CD14-positive monocyte (primary cell): ENCODE data around the gene RMI2. TPM values are rescaled to one million over a fixed set of nuclear protein-coding genes. Genes with fewer than 3 reads are reported as not detected.

ENCODE experiments used
- DNase-seq, 3 donors: peaks; one replicate each; pipeline ENCODE4 v3.0.0-alpha.2; 2011 to 2022
- H2AFZ ChIP-seq: 2 replicates; pipeline ENCODE4 v1.6.0; 2012; ENCODE audit warnings: mild to moderate bottlenecking, low read depth, low read length, inconsistent platforms; ENCODE audit not compliant: insufficient read depth, poor library complexity, severe bottlenecking
- H3K27ac ChIP-seq, 2 donors: 1 replicate in 1 of 2; 2 replicates in 1 of 2; pipeline ENCODE4 v1.5.1; 2012 to 2013; ENCODE audit warnings: low read length in 2 of 2, control low read depth in 1 of 2, inconsistent platforms in 1 of 2, low read depth in 1 of 2, mild to moderate bottlenecking in 1 of 2
- H3K27me3 ChIP-seq, 2 donors: one replicate each; pipeline versions ENCODE4 v1.6.0 to v1.6.1; 2011 to 2013; ENCODE audit warnings: low read length in 2 of 2; ENCODE audit not compliant: control insufficient read depth in 2 of 2, insufficient read depth in 2 of 2
- H3K36me3 ChIP-seq, 2 donors: replicated peaks in 1 of 2; 1 replicate in 1 of 2; 2 replicates in 1 of 2; pipeline versions ENCODE4 v1.5.1 to v1.6.1; 2012 to 2013; ENCODE audit warnings: low read length in 2 of 2, control low read depth in 1 of 2, inconsistent platforms in 1 of 2, mild to moderate bottlenecking in 1 of 2; ENCODE audit not compliant: insufficient read depth in 2 of 2, control insufficient read depth in 1 of 2
- H3K4me1 ChIP-seq, 2 donors: 1 replicate in 1 of 2; 2 replicates in 1 of 2; pipeline versions ENCODE4 v1.5.1 to v1.6.1; 2012 to 2013; ENCODE audit warnings: low read length in 2 of 2, control low read depth in 1 of 2, inconsistent platforms in 1 of 2, mild to moderate bottlenecking in 1 of 2, moderate library complexity in 1 of 2; ENCODE audit not compliant: insufficient read depth in 2 of 2, control insufficient read depth in 1 of 2
- H3K4me2 ChIP-seq: replicated peaks from 2 replicates; pipeline ENCODE3; 2012; ENCODE audit warnings: low read length, moderate library complexity, mild to moderate bottlenecking; ENCODE audit not compliant: poor library complexity, severe bottlenecking; ENCODE audit errors: extremely low read depth
- H3K4me3 ChIP-seq, 3 experiments: fragments of 200-600 bp in 1 of 3; sonication (generic) in 1 of 3; replicated peaks in 1 of 3; 1 replicate in 2 of 3; 2 replicates in 1 of 3; pipeline ENCODE4 v1.5.1; 2011 to 2013; ENCODE audit warnings: low read length in 3 of 3, mild to moderate bottlenecking in 3 of 3, control low read depth in 2 of 3, low read depth in 2 of 3, inconsistent platforms in 1 of 3, moderate library complexity in 1 of 3
- H3K79me2 ChIP-seq: 2 replicates; pipeline ENCODE4 v1.6.0; 2012; ENCODE audit warnings: mild to moderate bottlenecking, control low read depth, inconsistent platforms, low read length, moderate library complexity; ENCODE audit not compliant: insufficient read depth
- H3K9ac ChIP-seq: 2 replicates; pipeline ENCODE4 v1.6.0; 2017; ENCODE audit warnings: low read length, mild to moderate bottlenecking; ENCODE audit not compliant: insufficient read depth, poor library complexity, severe bottlenecking
- H3K9me3 ChIP-seq, 2 donors: replicated peaks in 1 of 2; 1 replicate in 1 of 2; 2 replicates in 1 of 2; pipeline versions ENCODE4 v1.5.1 to v1.6.1; 2012 to 2013; ENCODE audit warnings: low read length in 2 of 2, control low read depth in 1 of 2; ENCODE audit not compliant: control insufficient read depth in 1 of 2, insufficient read depth in 1 of 2
- H4K20me1 ChIP-seq: 2 replicates; pipeline ENCODE4 v1.6.0; 2012; ENCODE audit warnings: mild to moderate bottlenecking, low read length, control low read depth, moderate library complexity; ENCODE audit not compliant: insufficient read depth
- H3K27ac Mint-ChIP-seq, 7 donors: one replicate each; pipeline ENCODE4 v1.8.0; 2020; ENCODE audit warnings: mild to moderate bottlenecking in 7 of 7, mixed read lengths in 7 of 7, moderate library complexity in 6 of 7, inconsistent platforms in 2 of 7
- H3K27me3 Mint-ChIP-seq, 3 donors: one replicate each; pipeline ENCODE4 v1.8.0; 2021 to 2022; ENCODE audit warnings: low read depth in 3 of 3, mild to moderate bottlenecking in 3 of 3, mixed read lengths in 3 of 3, moderate library complexity in 3 of 3, inconsistent platforms in 1 of 3
- H3K36me3 Mint-ChIP-seq, 2 donors: one replicate each; pipeline ENCODE4 v1.8.0; 2020; ENCODE audit warnings: mixed read lengths in 2 of 2, inconsistent platforms in 1 of 2, mild to moderate bottlenecking in 1 of 2
- H3K4me1 Mint-ChIP-seq: one replicate; pipeline ENCODE4 v1.8.0; 2020; ENCODE audit warnings: mild to moderate bottlenecking, mixed read lengths
- H3K4me3 Mint-ChIP-seq, 2 donors: one replicate each; pipeline ENCODE4 v1.8.0; 2020; ENCODE audit warnings: mild to moderate bottlenecking in 2 of 2, mixed read lengths in 2 of 2, moderate library complexity in 1 of 2
- H3K9me3 Mint-ChIP-seq, 7 donors: one replicate each; pipeline ENCODE4 v1.8.0; 2020 to 2022; ENCODE audit warnings: mixed read lengths in 7 of 7, mild to moderate bottlenecking in 6 of 7, moderate library complexity in 6 of 7, inconsistent platforms in 2 of 7
- WGBS: methylation state at CpG from one replicate; pipeline ENCODE4 v1.1.5; 2013; ENCODE audit warnings: missing lambda C conversion rate; ENCODE audit not compliant: insufficient coverage; 5-methylcytosine and 5-hydroxymethylcytosine counted together
- intact Hi-C, 2 donors: fragments of 100-400 bp; cut with micrococcal nuclease; formaldehyde crosslinking; loops; one replicate each; pipeline versions ENCODE4 v1.15.0 to v1.15.1; 2023
- polyA plus RNA-seq, 3 donors: library from polyadenylated mRNA; depleted of rRNA in 1 of 3; unstranded in 2 of 3; stranded (reverse) in 1 of 3; fragments of 300-500 nt in 2 of 3; fragments of >200 nt in 1 of 3; fragmentation: Illumina TruSeq in 2 of 3; gene quantifications; 1 replicate in 2 of 3; 2 replicates in 1 of 3; pipeline ENCODE4 v1.2.3, GENCODE V29; 2012 to 2021
- TF ChIP-seq, protein P1 (sequence below): fragments of 200-600 bp; IDR thresholded peaks from one replicate; pipeline ENCODE4 v1.8.0; 2022; ENCODE audit warnings: antibody characterized with exemption, mild to moderate bottlenecking

RMI2 gene
- polyA plus RNA-seq, 3 donors, result 0.17 to 0.24 (median 0.23) TPM

- Histone ChIP-seq H3K4me3 (no peak overlapping the region), H4K20me1 (no peaks in the 10 kb centered on the region), H3K9me3 (no peaks in the 10 kb centered on the region), H3K27ac (no peak overlapping the region), H2AFZ (no peak overlapping the region), H3K27me3 (no peaks in the 10 kb centered on the region), H3K36me3 (no peaks in the 10 kb centered on the region), H3K9ac (no peak overlapping the region), H3K79me2 (peaks cover 8% of the 10 kb centered on the region), H3K4me2 (no peak overlapping the region), H3K4me1 (peaks cover 15% of the 10 kb centered on the region in 2 donors)
- no peak for DNase-seq
- Mint-ChIP-seq H3K36me3 (no peaks in the 10 kb centered on the region), H3K27ac (no peak overlapping the region), H3K4me3 (no peak overlapping the region), H3K4me1 (peaks cover 11% of the 10 kb centered on the region), H3K9me3 (peaks cover 0 to 2% (median 0%) of the 10 kb centered on the region in 7 donors), H3K27me3 (peaks cover 6 to 17% (median 8%) of the 10 kb centered on the region in 3 donors)
- WGBS, result 91% methylated on average over 4 of the region's 9 CpGs
- TF ChIP-seq, protein P1, sequence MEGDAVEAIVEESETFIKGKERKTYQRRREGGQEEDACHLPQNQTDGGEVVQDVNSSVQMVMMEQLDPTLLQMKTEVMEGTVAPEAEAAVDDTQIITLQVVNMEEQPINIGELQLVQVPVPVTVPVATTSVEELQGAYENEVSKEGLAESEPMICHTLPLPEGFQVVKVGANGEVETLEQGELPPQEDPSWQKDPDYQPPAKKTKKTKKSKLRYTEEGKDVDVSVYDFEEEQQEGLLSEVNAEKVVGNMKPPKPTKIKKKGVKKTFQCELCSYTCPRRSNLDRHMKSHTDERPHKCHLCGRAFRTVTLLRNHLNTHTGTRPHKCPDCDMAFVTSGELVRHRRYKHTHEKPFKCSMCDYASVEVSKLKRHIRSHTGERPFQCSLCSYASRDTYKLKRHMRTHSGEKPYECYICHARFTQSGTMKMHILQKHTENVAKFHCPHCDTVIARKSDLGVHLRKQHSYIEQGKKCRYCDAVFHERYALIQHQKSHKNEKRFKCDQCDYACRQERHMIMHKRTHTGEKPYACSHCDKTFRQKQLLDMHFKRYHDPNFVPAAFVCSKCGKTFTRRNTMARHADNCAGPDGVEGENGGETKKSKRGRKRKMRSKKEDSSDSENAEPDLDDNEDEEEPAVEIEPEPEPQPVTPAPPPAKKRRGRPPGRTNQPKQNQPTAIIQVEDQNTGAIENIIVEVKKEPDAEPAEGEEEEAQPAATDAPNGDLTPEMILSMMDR, result no peak
- intact Hi-C loops, result no loop called here
Measured at GRCh38 chr16:11341371-11341770, 3.9 kb upstream of the RMI2 start.

GRCh38 chr16:11342021-11342855 lies 3.0 kb upstream of the RMI2 start:
- H3K9ac ChIP-seq, result no peak overlapping the region
- Mint-ChIP-seq H3K4me3 (no peak overlapping the region), H3K27ac (no peak overlapping the region), H3K36me3 (no peaks in the 10 kb centered on the region), H3K9me3 (peaks cover 0 to 2% (median 0%) of the 10 kb centered on the region in 7 donors), H3K4me1 (peaks cover 17% of the 10 kb centered on the region), H3K27me3 (peaks cover 6 to 12% (median 8%) of the 10 kb centered on the region in 3 donors)
- TF ChIP-seq, protein P1, result no peak
- no peaks in the 10 kb centered on the region for H3K9me3 ChIP-seq
- H3K27me3 ChIP-seq, result no peaks in the 10 kb centered on the region
- no peaks in the 10 kb centered on the region for H3K36me3 ChIP-seq
- H3K4me3 ChIP-seq, result no peak overlapping the region
- H3K4me2 ChIP-seq, result no peak overlapping the region
- DNase-seq, result no peak
- H3K4me1 ChIP-seq, result peaks cover 17 to 24% of the 10 kb centered on the region in 2 donors
- 90% methylated on average over 2 of the region's 5 CpGs for WGBS
- H3K79me2 ChIP-seq, result peaks cover 17% of the 10 kb centered on the region
- no peaks in the 10 kb centered on the region for H4K20me1 ChIP-seq
- H3K27ac ChIP-seq, result no peak overlapping the region
- no peak overlapping the region for H2AFZ ChIP-seq
- intact Hi-C loops, result no loop called here
